GM23338 (cell line): Measurements from ENCODE around the gene OR56B4.

Experiments
- CTCF ChIP-seq, 2 experiments: fragments of 200-600 bp in 1 of 2; sonication (generic) in 1 of 2; conservative IDR thresholded peaks; 2 replicates each; pipeline versions ENCODE4 v1.5.1 to v1.6.1; 2016 to 2017; ENCODE audit warnings: antibody characterized with exemption in 2 of 2, low read depth in 2 of 2, mild to moderate bottlenecking in 2 of 2, moderate library complexity in 1 of 2
- ETS1 ChIP-seq: IDR thresholded peaks from 2 replicates; pipeline ENCODE4 v1.6.1; 2016; ENCODE audit warnings: antibody characterized with exemption
- EZH2 ChIP-seq: fragments of 200-600 bp; sonication (generic); IDR thresholded peaks from one replicate; pipeline ENCODE4 v1.8.0; 2017; ENCODE audit warnings: antibody characterized with exemption, mild to moderate bottlenecking, low read depth; ENCODE audit not compliant: unreplicated experiment
- EZH2phosphoT487 ChIP-seq: fragments of 200-600 bp; sonication (generic); IDR thresholded peaks from one replicate; pipeline ENCODE4 v1.8.1; 2018; ENCODE audit warnings: antibody characterized with exemption; ENCODE audit not compliant: unreplicated experiment
- JUNB ChIP-seq: IDR thresholded peaks from one replicate; pipeline ENCODE4 v1.6.1; 2016; ENCODE audit warnings: antibody characterized with exemption; ENCODE audit not compliant: unreplicated experiment
- POLR2AphosphoS5 ChIP-seq: IDR thresholded peaks from 2 replicates; pipeline ENCODE4 v1.6.1; 2016; ENCODE audit warnings: antibody characterized with exemption, low read depth
- REST ChIP-seq: IDR thresholded peaks from one replicate; pipeline ENCODE4 v1.6.1; 2018; ENCODE audit warnings: antibody characterized with exemption; ENCODE audit not compliant: unreplicated experiment
- STAT1 ChIP-seq: IDR thresholded peaks from one replicate; pipeline ENCODE4 v1.6.1; 2016; ENCODE audit warnings: antibody characterized with exemption; ENCODE audit not compliant: unreplicated experiment
- ZNF331 ChIP-seq: fragments of 250-450 bp; sonication (Bioruptor Pico); IDR thresholded peaks from 2 replicates; pipeline ENCODE4 v1.5.0; 2020; ENCODE audit warnings: low read depth, mild to moderate bottlenecking, moderate library complexity

GRCh38 chr11:6077723-6078122, 29.8 kb upstream of the OR56B4 start:
- TF ChIP-seq CTCF (conservative IDR thresholded peaks at IDR 0.05; ENCODE audit: low read depth in 2 of 2) (peak in 1 of 2 experiments; percentile 37; a peak in 2 of 4 replicates), REST (no peak), EZH2phosphoT487 (no peak), ZNF331 (CRISPR knock-in tag) (no peak), ETS1 (no peak), POLR2AphosphoS5 (no peak), EZH2 (no peak), JUNB (no peak), STAT1 (no peak)
